Measurements from ENCODE around the gene SHISAL2A.
A peak's percentile ranks its signal among the peaks of the same experiment; 100 is the strongest.

Gene SHISAL2A

DNA sequence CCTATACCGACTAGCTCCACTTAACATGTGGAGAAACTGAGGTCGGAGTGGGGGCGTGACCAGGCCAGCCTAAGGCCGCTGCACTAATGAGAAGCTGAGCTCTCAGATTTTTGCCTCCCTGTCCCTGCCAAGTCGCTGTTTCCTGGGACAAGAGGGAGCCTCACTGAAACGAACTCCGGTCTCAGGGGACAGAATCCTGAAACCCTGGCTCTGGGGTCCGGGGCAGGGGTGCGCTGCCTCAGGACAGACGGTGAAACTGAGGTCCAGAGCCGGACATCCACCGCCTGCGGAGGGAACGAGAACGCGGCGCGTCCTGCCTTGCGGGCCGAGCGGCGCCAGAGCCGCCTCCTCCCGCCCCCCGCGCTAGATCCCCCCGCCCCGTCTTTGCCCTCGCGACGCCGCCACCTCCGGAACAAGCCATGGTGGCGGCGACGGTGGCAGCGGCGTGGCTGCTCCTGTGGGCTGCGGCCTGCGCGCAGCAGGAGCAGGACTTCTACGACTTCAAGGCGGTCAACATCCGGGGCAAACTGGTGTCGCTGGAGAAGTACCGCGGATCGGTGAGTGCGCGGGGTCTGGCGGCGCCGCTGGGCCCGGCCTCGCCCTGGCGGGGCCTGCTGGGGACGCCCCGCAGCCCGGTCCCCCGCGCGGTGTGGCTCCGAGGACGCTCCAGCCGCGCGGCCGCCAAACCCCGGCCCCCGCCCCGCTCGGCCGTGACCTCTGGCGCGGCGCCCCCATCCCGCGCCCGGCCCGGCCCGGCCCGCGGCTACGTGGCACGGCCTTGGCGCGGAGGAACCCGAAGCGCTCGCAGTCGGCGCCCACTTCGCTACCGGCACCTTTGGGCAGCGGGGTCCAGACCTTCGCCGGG is 30.7 kb upstream of the SHISAL2A start, which contains the start of gene GPX7:
Gene GPX7 (plus strand): TSS at position 381 of the 865 bp plus-strand sequence. CDS start 39 bp downstream, at position 420.
- peak; percentile 65 for ATAC-seq
- TF ChIP-seq ZFP3 (CRISPR knock-in tag; IDR thresholded peaks at IDR 0.05) (no peak), OSR1 (CRISPR knock-in tag; IDR thresholded peaks at IDR 0.05) (no peak), PPARA (CRISPR knock-in tag; IDR thresholded peaks at IDR 0.05; ENCODE audit: borderline replicate concordance) (no peak), TCF4 (CRISPR knock-in tag; IDR thresholded peaks at IDR 0.05; ENCODE audit: borderline replicate concordance) (no peak), POU6F1 (CRISPR knock-in tag; IDR thresholded peaks at IDR 0.05; ENCODE audit: borderline replicate concordance, low read depth) (no peak), CSRNP3 (CRISPR knock-in tag; IDR thresholded peaks at IDR 0.05) (no peak), BACH2 (CRISPR knock-in tag; IDR thresholded peaks at IDR 0.05; ENCODE audit: borderline replicate concordance) (no peak), CSDC2 (CRISPR knock-in tag; IDR thresholded peaks at IDR 0.05) (no peak), GLIS3 (CRISPR knock-in tag; IDR thresholded peaks at IDR 0.05) (no peak)
- TF ChIP-seq, protein P1, sequence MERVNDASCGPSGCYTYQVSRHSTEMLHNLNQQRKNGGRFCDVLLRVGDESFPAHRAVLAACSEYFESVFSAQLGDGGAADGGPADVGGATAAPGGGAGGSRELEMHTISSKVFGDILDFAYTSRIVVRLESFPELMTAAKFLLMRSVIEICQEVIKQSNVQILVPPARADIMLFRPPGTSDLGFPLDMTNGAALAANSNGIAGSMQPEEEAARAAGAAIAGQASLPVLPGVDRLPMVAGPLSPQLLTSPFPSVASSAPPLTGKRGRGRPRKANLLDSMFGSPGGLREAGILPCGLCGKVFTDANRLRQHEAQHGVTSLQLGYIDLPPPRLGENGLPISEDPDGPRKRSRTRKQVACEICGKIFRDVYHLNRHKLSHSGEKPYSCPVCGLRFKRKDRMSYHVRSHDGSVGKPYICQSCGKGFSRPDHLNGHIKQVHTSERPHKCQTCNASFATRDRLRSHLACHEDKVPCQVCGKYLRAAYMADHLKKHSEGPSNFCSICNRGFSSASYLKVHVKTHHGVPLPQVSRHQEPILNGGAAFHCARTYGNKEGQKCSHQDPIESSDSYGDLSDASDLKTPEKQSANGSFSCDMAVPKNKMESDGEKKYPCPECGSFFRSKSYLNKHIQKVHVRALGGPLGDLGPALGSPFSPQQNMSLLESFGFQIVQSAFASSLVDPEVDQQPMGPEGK (CRISPR knock-in tag; IDR thresholded peaks at IDR 0.05; ENCODE audit: borderline replicate concordance) = no peak

GRCh38 chr1:52602856-52603600 is 29.9 kb upstream of the SHISAL2A start:
- peak; percentile 11; the same call in 1 of the 3 replicates for ATAC-seq
- TF ChIP-seq GLIS3 (CRISPR knock-in tag; IDR thresholded peaks at IDR 0.05) = no peak
- TF ChIP-seq CREB5 (CRISPR knock-in tag; IDR thresholded peaks at IDR 0.05; ENCODE audit: low read depth) = no peak
- TF ChIP-seq TSHZ2 (CRISPR knock-in tag; IDR thresholded peaks at IDR 0.05) = no peak
- TF ChIP-seq POU6F1 (CRISPR knock-in tag; IDR thresholded peaks at IDR 0.05; ENCODE audit: borderline replicate concordance, low read depth) = no peak
- TF ChIP-seq ZNF70 (CRISPR knock-in tag; IDR thresholded peaks at IDR 0.05) = no peak
- TF ChIP-seq RARB (CRISPR knock-in tag; IDR thresholded peaks at IDR 0.05) = no peak
- no peak for TF ChIP-seq CSDC2 (CRISPR knock-in tag; IDR thresholded peaks at IDR 0.05)
- no peak for TF ChIP-seq ZNF8 (CRISPR knock-in tag; IDR thresholded peaks at IDR 0.05)
- no peak for TF ChIP-seq ZC3H10 (CRISPR knock-in tag; IDR thresholded peaks at IDR 0.05)
- TF ChIP-seq PPARA (CRISPR knock-in tag; IDR thresholded peaks at IDR 0.05; ENCODE audit: borderline replicate concordance) = no peak
- TF ChIP-seq ESRRG (CRISPR knock-in tag; IDR thresholded peaks at IDR 0.05) = no peak
- TF ChIP-seq BACH2 (CRISPR knock-in tag; IDR thresholded peaks at IDR 0.05; ENCODE audit: borderline replicate concordance) = no peak
- TF ChIP-seq SNAI2 (CRISPR knock-in tag; IDR thresholded peaks at IDR 0.05) = no peak

Data from SK-N-SH treated with all-trans-retinoic acid at 6 μM for 48 hours (cell line).